Heart left ventricle (tissue), 16 donors: ENCODE results near the gene AP2A1. TPM values are rescaled to one million over a fixed set of nuclear protein-coding genes. Genes with fewer than 3 reads are reported as not detected.

ENCODE experiments used
- ATAC-seq, 4 donors: fragments of 200-7000 bp; cut with Tn5 transposase; one replicate each; pipeline ENCODE4 v1.9.1; 2020 to 2022; ENCODE audit warnings: moderate library complexity in 4 of 4, mild to moderate bottlenecking in 3 of 4, moderate number of reproducible peaks in 1 of 4
- DNase-seq, 5 donors: peaks; one replicate each; pipeline ENCODE4 v3.0.0-alpha.2; 2020
- H3K27ac ChIP-seq, 12 donors: fragments of 200-600 bp; sonication (generic) in 4 of 12; one replicate each; pipeline versions ENCODE4 v1.5.0 to v1.8.0; 2016 to 2022; ENCODE audit warnings: mild to moderate bottlenecking in 2 of 12
- H3K27me3 ChIP-seq, 9 donors: fragments of 200-600 bp; sonication (generic) in 2 of 9; one replicate each; pipeline versions ENCODE4 v1.5.1 to v1.8.0; 2016 to 2022; ENCODE audit warnings: mild to moderate bottlenecking in 3 of 9
- H3K36me3 ChIP-seq, 9 donors: fragments of 200-600 bp; sonication (generic) in 2 of 9; one replicate each; pipeline versions ENCODE4 v1.5.0 to v1.8.0; 2018 to 2022; ENCODE audit warnings: mild to moderate bottlenecking in 2 of 9
- H3K4me1 ChIP-seq, 12 donors: fragments of 200-600 bp; sonication (generic) in 4 of 12; one replicate each; pipeline versions ENCODE4 v1.5.0 to v1.8.0; 2016 to 2022; ENCODE audit warnings: mild to moderate bottlenecking in 3 of 12
- H3K4me3 ChIP-seq, 12 donors: fragments of 200-600 bp; sonication (generic) in 4 of 12; one replicate each; pipeline versions ENCODE4 v1.5.0 to v1.8.0; 2017 to 2022; ENCODE audit warnings: mild to moderate bottlenecking in 9 of 12, moderate library complexity in 4 of 12
- H3K9me3 ChIP-seq, 12 donors: fragments of 200-600 bp; sonication (generic) in 4 of 12; one replicate each; pipeline versions ENCODE4 v1.5.0 to v1.8.0; 2016 to 2022; ENCODE audit warnings: mild to moderate bottlenecking in 1 of 12
- POLR2A ChIP-seq, 2 donors: fragments of 450-650 bp; IDR thresholded peaks; one replicate each; pipeline ENCODE4 v1.6.1; 2017; ENCODE audit warnings: antibody characterized with exemption in 2 of 2, mild to moderate bottlenecking in 2 of 2, moderate library complexity in 2 of 2
- WGBS, 4 donors: extraction: QIAGEN DNeasy Blood & Tissue Kit in 2 of 4; methylation state at CpG; one replicate each; pipeline versions ENCODE4 v1.1.5 to v1.1.7; 2013 to 2018; 5-methylcytosine and 5-hydroxymethylcytosine counted together
- intact Hi-C, 10 donors: fragments of 100-400 bp; cut with DNase I; formaldehyde crosslinking; loops; one replicate each; pipeline versions ENCODE4 v1.11.1 to v1.14.2; 2022
- polyA plus RNA-seq, 2 donors: library from polyadenylated mRNA; stranded (reverse); fragments of 200-250 nt; gene quantifications; one replicate each; pipeline ENCODE4 v1.2.3, GENCODE V29; 2013
- total RNA-seq, 9 donors: library from RNA; depleted of rRNA in 2 of 9; stranded (reverse); fragments of >200 nt in 2 of 9; fragmentation: NEBNext Ultra II Directional in 3 of 9; extraction: Animal tissue kit (Norgen Biotek cat#: 25700) in 3 of 9; gene quantifications; one replicate each; pipeline versions ENCODE4 v1.1.0 to v1.2.4, GENCODE V29; 2016 to 2023
- TF ChIP-seq, protein P1 (sequence below), 12 donors: fragments of 200-600 bp; sonication (generic) in 4 of 12; IDR thresholded peaks; one replicate each; pipeline versions ENCODE4 v1.5.0 to v1.8.0; 2018 to 2022; ENCODE audit warnings: antibody characterized with exemption in 12 of 12, mild to moderate bottlenecking in 5 of 12
- donor health status: ischemic (EF 13 %, LVEDD 7.1; RV severe dilation, severe dysfunction).
- donor health status: healthy with polysubstance abuse.
- donor health status: DM: no; HTN: yes; CAD: no.
- donor health status: DM: no; HTN: no; CAD: no.
- donor health status: ischemic (EF 25% LVEDD 6.9; RV normal size, moderate dysfunction).
- donor health status: ischemic (EF 25% LVEDD 5.7; RV mildly dilated, moderate dysfunction).
- donor health status: healthy.
- donor health status: DM: yes; HTN: yes; CAD: no.
- donor health status: ischemic (EF 35%, LVEDD 5.7; RV mildly dilated, moderate dysfunction).
- donor health status: nonischemic (EF 11% LVEDD 7.7; RV severe dilation, severe dysfunction).
- donor health status: DM: yes; HTN: yes; CAD: no.
- donor health status: PGD.
- donor health status: ischemic (EF 29% LVEDD 5.4; RV normal size, mild dysfunction).
- donor health status: nonischemic (EF 23%, LVEDD 6.1; RV moderate dilation, normal function).

AP2A1 gene
- total and polyA plus RNA-seq, 11 donors, result 33.4 to 152 (median 70.5) TPM

GRCh38 chr19:49764341-49764740 lies 2.5 kb upstream of the AP2A1 start:
- Histone ChIP-seq H3K36me3 (no peaks in the 10 kb centered on the region), H3K27ac (peak overlapping the region in 2 of 12 donors; percentile 95 to 99), H3K4me3 (no peak overlapping the region), H3K9me3 (no peaks in the 10 kb centered on the region), H3K4me1 (peaks cover 0 to 38% (median 25%) of the 10 kb centered on the region in 12 donors), H3K27me3 (no peaks in the 10 kb centered on the region)
- ATAC-seq (no peak), DNase-seq (no peak)
- no peak for TF ChIP-seq POLR2A (IDR thresholded peaks at IDR 0.05)
- TF ChIP-seq, protein P1, sequence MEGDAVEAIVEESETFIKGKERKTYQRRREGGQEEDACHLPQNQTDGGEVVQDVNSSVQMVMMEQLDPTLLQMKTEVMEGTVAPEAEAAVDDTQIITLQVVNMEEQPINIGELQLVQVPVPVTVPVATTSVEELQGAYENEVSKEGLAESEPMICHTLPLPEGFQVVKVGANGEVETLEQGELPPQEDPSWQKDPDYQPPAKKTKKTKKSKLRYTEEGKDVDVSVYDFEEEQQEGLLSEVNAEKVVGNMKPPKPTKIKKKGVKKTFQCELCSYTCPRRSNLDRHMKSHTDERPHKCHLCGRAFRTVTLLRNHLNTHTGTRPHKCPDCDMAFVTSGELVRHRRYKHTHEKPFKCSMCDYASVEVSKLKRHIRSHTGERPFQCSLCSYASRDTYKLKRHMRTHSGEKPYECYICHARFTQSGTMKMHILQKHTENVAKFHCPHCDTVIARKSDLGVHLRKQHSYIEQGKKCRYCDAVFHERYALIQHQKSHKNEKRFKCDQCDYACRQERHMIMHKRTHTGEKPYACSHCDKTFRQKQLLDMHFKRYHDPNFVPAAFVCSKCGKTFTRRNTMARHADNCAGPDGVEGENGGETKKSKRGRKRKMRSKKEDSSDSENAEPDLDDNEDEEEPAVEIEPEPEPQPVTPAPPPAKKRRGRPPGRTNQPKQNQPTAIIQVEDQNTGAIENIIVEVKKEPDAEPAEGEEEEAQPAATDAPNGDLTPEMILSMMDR (IDR thresholded peaks at IDR 0.05), result no peak
- intact Hi-C loops, result loop anchor here in 1 of 10 donors (5.0 kb wide), 2 partner anchors 47 to 72 kb away; partner anchors contain the start of gene CPT1C
- WGBS, 4 donors, result 90 to 95% (median 94%) methylated on average over 8 of the region's 8 CpGs

DNA sequence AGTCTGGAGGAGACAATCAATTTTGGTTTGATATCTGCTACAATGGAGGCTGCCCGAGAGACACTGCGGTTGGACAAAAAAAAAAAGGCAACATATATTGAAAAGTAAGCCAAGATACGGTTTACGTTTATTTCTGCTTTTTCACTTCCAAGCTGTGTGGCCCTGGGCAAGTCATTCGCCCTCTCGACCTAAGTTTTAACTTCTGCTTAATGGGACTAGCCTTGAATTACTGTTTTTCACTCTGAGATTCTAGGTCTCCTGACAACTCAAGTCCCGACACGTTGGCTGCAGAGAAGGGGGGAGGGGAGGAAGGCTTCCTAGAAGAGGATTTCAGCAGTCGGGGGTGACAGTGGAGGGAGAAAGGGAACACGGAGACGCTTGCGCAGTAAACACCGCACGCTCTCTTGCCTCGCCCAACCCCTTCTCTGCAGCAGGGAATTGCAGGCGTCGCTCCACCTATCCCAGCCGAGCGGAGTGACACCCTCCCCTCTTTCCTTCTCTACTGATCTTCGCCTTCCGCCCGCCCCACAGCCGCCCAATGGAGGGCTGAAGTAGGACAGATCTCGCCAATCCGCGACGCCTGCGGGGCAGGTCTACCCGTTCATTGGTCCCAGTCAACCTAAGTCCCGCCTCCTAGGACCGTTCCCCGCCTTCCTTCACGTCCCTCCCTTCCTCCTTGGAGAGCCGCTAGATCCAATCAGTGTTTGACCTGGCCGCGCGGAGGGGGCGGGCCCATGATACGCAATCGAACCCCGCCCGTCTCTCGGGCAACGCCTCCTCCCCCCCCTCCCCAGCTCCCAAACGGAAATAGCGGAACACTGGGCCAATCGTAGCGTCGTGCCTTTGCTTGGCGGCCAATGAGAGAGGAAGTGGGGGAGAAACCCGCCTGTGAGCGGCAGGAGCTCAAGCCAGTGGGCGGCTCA lies 533 bp upstream of the AP2A1 start:
- ATAC-seq, result peak; percentile 90 to 96 (median 95)
- WGBS, 4 donors, result 1 to 3% (median 1%) methylated on average over 46 to 53 of the region's 53 CpGs
- Histone ChIP-seq H3K27ac (peak overlapping the region; percentile 90 to 99 (median 94)), H3K27me3 (no peaks in the 10 kb centered on the region), H3K9me3 (no peaks in the 10 kb centered on the region), H3K4me1 (peaks cover 0 to 39% (median 29%) of the 10 kb centered on the region in 12 donors), H3K4me3 (peak overlapping the region in 11 of 12 donors; percentile 46 to 97 (median 84)), H3K36me3 (peaks cover 0 to 12% (median 0%) of the 10 kb centered on the region in 9 donors)
- TF ChIP-seq POLR2A (IDR thresholded peaks at IDR 0.05), result peak in 1 of 2 donors; percentile 92
- TF ChIP-seq, protein P1 (IDR thresholded peaks at IDR 0.05), result peak in 2 of 12 donors; percentile 14 to 18
- intact Hi-C loops, result loop anchor here in 7 of 10 donors (1.0 to 5.0 kb wide), 12 partner anchors 36 to 111 kb away; partner anchors contain the start of genes AKT1S1 (in 3 of the 7), TBC1D17 (in 3 of the 7), FUZ (in 2 of the 7) and PNKP (in 2 of the 7)
- peak; percentile 99 to 100 (median 100) for DNase-seq

GRCh38 chr19:49767381-49767780 lies 580 bp downstream of the AP2A1 start:
- peak overlapping the region; percentile 14 to 93 (median 84) for H3K27ac ChIP-seq

More at GRCh38 chr19:49767381-49767780, 580 bp downstream of the AP2A1 start:
- TF ChIP-seq, protein P1 (IDR thresholded peaks at IDR 0.05), result no peak
- no peak for TF ChIP-seq POLR2A (IDR thresholded peaks at IDR 0.05)
- peaks cover 0 to 17% (median 6%) of the 10 kb centered on the region in 9 donors for H3K36me3 ChIP-seq
- H3K4me1 ChIP-seq, result peaks cover 0 to 36% (median 27%) of the 10 kb centered on the region in 12 donors
- no peak for ATAC-seq
- 0 to 1% (median 1%) methylated on average over 9 of the region's 9 CpGs for WGBS, 4 donors
- peak overlapping the region; percentile 54 to 97 (median 87) for H3K4me3 ChIP-seq
- H3K27me3 ChIP-seq, result no peaks in the 10 kb centered on the region
- no peaks in the 10 kb centered on the region for H3K9me3 ChIP-seq
- intact Hi-C loops, result loop anchor here in 7 of 10 donors (2.0 to 5.0 kb wide), 11 partner anchors 35 to 110 kb away; partner anchors contain the start of genes AKT1S1 (in 3 of the 7), TBC1D17 (in 3 of the 7), FUZ (in 2 of the 7) and PNKP (in 2 of the 7)
- DNase-seq, result no peak
